Stimulated activated CD8-positive, alpha-beta memory T cell treated with anti-CD3 and anti-CD28 coated beads, Interleukin-15, amount 100 ng/mL, for 24 hours (primary cell): ENCODE results near the gene KRTAP5-3.
"Not testable (repeated sequence)": the region's sequence is repeated elsewhere in the genome, so short reads cannot be mapped to it uniquely, and the experiment has no call there.

Experiments
- DNase-seq: peaks from one replicate; pipeline ENCODE4 v3.0.0-alpha.2; 2020; ENCODE audit warnings: low read depth

The KRTAP5-3 gene

DNA sequence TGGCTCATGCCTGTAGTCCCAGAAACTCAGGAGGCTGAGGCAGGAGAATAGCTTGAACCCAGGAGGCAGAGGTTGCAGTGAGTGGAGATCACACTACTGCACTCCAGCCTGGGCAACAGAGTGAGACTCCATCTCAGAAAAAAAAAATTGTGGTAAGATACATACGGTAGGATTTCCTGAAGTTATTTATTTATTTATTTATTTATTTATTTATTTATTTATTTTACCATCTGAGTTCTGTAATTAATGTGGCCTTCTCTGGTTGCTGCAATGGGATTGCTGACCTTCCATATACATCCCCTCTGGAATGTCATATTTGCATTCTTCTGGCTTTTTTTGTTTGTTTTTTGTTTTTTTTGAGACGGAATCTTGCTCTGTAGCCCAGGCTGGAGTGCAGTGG lies 25.4 kb downstream of the KRTAP5-3 start:
- not testable (repeated sequence) for DNase-seq

DNA sequence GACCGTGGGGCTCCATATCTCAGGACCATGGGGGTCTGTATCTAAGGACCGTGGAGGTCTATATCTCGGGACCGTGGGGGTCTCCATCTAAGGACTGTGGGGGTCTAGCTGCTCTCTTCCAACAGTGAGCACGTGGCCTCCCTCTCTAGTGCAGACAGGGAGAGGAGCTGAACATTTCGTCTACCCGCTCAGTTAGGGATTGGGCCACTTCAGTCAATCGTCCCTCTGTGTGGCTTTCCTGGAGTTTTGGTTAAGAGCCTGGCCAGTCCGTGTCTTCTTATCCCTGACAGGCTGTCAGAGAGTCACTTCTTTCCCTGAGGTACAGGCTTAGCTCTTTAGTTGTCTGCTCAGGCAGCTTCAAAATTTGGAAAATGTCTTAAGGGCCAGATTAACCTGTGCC lies 26.3 kb downstream of the KRTAP5-3 start:
- DNase-seq = no peak

DNA sequence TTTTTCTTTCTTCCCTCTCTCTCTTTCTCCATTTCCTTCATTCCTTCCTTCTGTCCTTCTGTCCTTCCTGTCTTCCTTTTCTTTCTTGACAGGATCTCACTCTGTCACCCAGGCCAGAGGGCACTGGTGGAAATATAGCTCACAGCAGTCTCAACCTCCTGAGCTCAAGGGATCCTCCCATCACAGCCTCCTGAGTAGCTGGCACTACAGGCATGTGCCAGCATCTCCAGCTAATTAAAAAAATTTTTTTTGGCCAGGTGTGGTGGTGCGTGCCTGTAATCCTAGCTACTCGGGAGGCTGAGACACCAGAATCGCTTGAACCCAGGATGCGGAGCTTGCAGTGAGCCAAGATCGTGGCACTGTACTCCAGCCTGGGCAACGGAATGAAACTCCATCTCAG lies 31.4 kb downstream of the KRTAP5-3 start:
- no peak for DNase-seq

DNA sequence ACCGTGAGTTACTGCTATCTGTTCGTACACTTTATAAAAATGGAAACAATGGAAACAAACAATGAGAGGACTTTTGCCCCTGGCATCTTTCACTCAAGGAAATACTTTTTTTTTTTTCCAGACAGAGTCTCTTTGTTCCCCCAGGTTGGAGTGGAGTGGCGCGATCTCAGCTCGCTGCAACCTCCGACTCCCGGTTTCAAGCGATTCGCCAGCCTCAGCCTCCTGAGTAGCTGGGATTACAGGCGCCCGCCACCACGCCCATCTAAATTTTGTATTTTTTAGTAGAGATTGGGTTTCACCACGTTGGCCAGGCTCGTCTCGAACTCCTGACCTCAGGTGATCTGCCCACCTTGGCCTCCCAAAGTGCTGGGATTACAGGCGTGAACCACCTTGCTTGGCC lies 32.5 kb downstream of the KRTAP5-3 start:
- not testable (repeated sequence) for DNase-seq

DNA sequence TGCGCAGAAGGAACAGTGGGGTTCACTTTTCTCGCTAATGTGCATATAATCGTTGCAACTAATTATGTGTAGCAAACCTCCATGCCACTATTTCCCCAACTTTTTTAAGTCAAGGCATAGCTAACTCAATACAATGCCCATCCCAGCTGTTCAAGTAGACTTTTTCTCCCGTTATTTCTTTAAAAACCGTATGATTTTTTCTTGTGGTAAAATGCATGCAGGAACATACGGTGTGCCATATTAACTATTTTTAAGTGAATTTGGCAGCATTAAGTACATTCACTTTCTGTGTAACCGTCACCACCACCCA lies 33.4 kb downstream of the KRTAP5-3 start:
- DNase-seq = no peak

DNA sequence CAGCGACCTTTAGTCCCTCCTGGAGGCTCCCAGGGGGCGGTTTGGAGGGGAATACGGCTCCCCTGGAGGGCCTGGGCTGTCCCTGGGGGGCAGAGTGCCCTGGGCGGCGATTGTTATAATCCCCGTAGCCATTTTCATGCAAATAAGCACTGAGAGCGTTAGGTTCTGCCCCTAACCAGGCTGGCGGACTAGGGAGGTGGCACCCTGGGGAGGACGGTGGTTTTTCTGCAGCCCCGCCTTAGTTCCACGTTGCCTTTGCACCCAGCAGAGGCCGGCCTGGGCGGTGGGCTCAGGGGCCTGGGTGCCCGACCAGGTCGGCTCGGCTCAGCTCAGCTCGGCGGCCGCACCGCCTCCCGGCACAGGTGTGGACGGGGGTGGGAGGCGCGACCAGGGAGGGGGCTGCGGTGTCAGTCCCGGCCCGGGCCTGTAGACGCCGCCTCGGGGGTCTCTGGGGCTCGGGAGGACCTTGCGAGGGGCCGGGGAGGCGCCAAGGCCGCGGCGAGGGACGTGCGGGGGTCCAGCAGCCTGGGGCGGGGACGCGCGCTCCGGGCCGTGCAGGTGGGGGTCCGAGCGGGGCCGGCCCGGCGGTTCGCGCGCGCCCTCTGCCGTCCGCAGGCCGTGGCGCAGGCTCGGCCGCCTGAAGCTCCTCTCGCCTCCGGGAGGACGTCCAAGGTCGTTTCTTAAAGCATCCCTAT lies 33.9 kb downstream of the KRTAP5-3 start:
- DNase-seq = no peak

DNA sequence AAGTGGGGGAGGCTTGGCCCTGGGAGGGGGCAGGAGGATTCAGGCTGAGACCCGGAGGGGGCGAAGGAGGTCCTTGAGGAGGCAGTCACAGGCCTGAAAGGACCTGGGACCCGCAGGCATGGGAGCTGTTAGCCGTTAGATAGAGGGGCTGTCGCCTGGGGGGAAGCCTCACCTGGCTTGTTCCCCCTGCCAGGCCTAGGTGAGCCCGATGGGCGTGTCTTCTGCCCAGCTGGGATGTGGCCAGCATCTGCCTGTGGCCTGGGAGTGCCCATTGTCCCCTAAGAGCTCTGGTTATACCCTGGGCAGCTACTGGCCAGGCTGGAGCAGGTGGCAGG lies 34.4 kb downstream of the KRTAP5-3 start:
- DNase-seq = no peak

DNA sequence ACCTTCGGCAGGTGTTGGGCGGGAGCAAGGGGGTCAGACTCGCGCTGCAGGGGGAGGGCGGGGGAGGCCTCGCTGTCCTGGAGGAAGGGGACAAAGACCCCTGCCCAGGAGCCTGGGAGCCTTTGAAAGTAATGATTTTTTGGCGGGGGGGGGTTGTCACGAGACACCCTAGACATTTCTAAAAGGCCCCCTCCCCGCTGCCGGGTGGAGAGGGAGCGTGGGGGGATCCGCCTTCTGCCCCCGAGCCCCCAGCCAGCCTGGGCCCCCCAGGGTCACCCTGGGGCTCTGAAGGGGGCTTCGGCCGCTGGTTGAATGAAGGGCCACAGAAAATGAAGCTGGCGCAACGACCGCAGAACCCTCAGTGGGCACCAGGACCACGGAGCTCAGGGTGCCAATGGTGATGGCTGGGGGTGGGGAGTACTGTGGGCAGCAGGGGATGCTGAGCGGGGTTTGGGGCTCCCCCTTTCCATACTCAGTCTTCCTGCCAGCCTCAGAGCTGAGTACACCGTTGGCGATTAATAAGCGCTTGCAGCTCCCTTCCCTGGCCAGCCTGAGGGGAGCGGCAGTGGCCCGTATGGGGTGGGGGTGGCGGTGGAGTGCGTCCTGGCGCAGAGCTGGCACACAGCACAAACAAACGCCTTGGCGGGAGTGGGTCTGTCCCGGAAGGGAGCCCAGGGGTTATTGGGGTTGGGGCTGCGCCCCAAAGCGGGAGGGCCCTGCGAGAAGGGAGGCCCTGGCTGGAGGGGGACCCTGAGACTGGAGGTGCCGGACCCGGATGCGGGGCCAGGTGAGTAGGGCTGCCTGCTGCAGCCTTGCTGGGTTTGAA lies 35.0 kb downstream of the KRTAP5-3 start:
- DNase-seq = no peak

DNA sequence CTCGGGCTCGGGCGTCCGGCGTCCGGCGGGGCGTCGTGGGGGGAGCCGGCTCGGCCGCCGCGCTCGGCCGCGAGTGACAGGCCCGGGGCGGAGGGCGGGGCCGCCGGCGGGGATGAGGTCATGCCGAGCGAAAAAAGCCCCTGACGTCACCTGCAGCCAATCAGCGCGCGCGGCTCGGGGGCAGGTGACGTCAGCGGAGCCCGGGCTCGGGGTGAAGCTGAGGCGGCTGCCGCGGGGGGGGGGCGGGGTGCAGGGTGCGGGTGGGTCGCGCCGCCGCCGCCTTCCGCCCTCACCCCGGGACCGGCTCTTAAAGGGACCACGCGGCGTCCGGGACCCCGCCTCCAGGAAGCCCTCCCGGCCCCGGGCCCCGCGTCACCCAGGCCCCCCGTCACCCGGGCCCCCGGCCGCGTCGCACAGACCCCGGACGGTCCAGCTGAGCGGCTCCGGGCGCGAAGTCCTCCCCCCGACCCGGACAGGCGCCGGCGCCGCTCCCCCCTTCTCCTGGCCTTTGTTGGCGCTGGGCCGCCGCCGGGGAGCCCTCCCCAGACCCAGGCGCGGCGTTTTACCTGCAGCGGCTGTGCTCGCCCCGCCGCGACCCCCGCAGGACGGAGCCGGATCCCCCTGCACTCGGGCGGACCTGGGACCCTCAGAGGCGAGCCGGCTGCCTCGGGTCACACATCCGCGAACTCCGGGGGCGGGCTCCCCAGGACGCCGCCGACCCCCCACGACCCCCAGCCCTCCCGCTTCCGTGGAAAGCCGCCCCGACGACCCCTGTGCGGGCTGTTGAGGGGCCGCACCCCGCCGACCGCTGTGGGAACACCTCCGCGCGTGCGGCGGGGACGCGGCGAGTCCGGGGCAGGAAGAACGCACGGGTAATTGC lies 35.8 kb downstream of the KRTAP5-3 start, which contains the start of gene DUSP8:
DUSP8 (minus strand) TSS at position 75 of the 880 bp plus-strand sequence. CDS start 6,445 bp downstream, outside the sequence.
- peak; percentile 81 for DNase-seq

DNA sequence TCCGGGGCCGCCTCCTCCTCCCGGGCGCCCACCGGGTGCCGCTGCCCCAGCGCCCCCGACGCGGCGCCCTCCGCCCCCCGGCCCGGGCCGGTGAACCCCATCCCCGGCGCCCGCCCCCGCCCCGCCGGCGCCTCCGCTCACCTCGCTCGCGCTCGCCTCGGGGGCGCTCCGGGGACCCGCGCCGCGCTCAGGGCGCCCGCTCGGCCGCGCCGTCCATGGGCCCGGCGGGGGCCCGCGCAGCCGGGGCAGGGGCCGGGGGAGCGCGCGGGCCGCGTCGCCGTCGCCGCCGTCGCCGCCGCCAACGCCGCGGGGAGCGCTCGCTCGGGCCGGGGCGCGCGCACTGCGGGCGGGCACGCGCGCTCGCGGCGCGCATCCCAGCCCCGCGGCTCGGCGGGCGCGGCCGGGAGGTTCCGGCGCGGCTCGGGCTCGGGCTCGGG lies 36.5 kb downstream of the KRTAP5-3 start:
- DNase-seq = no peak

DNA sequence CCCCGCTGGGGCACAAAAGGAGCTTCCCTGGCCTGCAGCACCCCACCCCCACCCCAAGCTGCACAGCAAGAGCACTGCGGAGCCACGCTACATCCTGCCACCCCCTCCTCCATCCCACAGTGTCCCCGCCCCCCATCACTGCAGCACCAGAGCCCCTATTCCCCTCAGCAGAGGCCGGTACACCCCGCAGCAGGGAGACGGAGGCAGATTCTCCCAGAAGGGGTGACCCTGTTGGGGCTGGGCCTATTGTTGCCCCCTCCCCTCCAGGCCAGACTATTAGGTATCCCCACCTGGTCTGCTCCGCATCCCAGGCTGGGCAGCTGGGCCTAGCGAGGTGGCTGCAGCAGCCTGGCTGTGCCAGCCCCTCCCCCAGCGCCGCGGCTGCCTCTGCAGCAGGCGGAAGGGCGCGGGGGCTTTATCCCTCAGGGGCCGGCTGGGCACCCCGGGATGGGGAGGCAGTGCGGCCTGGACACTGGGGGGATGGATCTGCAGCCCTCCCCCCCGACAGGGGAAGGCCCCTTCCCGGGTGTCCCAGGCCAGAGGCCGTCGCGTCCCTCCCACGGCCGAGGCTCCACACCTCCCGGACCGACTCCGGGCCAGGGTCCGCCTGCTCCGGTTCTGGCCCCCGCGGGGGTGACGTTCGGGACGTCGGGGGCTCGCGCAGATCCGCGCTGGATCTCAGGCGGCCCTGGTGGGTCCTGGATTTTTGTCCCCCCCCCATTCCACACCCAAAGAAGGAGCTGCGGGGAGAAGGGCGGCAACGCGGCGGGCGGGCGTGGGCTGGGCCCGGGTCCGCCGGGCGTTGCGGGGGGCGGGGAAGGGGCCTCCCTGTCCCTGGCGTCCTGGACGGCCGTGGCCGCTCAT lies 37.1 kb downstream of the KRTAP5-3 start:
- DNase-seq = no peak

DNA sequence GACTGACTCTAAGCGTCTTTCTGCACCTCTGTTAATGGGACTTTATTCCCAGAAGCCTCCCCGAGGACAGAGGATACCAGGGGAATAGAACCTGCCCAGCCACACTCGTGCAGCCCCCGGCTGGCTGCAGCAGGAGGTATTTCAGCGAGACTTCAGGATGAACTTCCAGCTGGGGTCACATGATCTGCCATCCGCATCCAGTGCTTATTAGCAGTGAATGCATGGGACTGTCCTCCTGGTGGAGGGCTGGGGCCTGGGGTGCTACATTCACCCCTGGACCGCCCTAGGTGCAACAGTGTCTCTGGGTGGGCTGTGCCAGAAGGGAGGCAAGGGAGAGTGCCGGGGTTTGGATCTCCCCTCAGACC lies 37.8 kb downstream of the KRTAP5-3 start:
- no peak for DNase-seq

DNA sequence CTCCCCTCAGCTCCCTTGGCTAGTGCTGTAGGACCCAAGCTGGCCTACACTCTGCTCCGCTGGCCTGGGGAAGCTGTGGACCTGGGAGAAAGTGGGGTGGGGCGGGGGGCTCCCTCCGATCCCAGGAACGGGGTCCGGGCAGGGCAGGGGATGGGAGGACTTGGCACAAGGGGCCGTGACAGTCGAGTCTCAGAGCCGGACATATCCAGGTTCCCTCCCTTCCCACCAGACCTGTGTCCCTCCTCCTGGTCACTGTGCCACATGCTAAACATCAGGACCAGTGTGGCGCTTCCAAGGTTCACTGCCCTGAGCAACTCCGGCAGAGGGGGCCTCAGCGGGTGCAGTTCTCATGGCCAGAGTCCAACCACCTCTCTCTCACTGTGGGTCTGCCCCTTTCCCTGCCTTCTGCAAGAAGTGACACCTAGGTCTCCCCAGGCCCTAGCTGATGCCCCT lies 38.2 kb downstream of the KRTAP5-3 start:
- no peak for DNase-seq

DNA sequence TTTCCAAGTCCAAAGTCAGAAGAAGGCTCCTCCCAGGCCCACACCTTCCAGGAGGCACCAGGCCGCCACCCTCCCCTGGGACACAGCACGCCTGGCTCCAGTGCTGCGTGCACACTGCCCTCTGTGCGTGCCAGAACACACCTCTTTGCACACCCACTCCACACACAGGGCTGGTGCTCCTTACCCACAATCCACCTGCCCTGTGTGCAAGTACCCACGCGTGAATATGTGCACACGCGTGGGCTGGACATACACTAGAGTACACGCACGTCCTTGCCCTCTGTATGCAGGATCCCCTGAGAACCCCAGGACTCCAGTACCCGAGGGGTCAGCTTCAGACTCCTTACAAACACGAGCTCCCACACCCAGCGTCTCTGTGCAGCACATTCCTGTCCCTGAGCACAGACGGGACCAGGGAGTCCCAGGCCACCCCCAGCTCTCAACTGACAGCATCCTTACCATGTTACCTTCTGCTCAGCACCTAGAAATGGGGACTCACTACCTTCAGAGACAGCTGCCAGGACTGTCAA lies 38.9 kb downstream of the KRTAP5-3 start:
- DNase-seq = no peak

DNA sequence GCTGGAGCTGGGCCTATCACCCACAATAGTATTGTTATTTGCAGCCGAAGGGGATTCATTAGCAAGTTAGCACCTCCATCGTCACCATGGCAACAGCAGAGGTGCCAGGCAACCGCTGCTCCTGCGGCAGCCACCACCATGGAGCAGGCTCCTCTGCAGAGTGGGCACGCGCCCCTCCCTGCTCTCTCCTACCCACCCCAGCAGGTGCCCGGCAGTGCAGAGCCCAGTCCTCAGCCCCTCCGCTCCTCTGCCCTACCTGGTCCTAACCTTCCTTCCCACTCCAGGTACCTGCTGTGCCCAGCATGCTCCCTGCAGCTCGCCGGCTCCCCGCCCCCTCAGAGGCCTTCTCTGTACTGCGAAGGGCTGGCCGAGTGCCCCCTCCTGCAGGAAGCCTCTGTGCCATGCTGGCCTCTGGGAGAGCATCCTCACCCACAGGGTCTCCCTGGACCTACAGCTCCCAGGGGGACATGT lies 39.8 kb downstream of the KRTAP5-3 start:
- no peak for DNase-seq

DNA sequence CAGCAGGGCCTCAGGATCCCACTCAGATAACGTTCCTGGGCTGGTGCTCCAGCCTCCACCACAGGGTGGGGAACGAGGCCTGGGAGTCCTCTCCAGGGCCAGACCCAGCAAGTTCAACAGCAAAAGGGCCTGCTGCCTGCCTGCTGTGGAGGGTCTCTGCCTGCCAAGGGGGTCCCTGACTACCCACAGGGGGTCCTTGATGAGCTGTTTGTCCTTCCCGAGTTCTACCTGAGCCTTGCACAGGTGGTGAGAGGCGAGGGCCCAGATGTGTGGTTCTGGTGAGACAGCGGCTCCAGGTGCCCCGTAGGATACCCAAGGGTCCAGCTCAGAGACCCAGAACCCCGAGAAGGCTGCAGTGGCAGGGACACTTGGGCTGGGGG lies 40.6 kb downstream of the KRTAP5-3 start:
- DNase-seq = no peak

DNA sequence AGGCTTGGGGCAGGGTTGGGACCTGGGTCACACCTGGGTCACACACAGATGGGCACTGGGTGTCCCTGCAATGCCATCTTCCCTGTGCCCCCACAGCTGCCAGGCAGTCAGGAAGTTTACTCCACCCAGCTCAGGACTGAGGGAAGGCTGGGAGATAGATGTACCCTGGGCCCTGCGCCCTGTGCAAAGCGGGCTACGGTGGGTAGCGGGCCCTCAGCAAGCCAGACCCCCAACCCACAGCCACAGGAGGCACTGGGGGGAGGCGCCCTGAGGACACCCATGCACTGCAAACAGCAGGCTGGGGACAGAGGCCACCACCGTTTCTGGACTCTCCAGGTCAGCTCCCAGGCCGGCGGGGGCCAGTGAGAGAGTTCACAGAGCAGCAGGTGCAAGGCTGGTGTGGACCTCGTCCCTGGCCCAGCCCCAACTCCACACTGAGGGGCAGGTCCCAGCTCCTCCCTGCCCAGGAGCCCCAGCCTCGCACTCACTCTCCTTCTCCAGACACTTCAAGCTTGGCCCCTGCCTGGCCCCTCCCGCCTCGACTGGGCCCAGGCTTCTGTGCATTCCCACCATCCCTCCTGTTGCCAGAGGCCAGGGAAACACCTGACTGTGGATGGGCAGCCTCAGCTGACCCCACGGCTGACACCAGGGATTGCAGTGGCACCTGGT lies 41.1 kb downstream of the KRTAP5-3 start:
- DNase-seq = no peak

DNA sequence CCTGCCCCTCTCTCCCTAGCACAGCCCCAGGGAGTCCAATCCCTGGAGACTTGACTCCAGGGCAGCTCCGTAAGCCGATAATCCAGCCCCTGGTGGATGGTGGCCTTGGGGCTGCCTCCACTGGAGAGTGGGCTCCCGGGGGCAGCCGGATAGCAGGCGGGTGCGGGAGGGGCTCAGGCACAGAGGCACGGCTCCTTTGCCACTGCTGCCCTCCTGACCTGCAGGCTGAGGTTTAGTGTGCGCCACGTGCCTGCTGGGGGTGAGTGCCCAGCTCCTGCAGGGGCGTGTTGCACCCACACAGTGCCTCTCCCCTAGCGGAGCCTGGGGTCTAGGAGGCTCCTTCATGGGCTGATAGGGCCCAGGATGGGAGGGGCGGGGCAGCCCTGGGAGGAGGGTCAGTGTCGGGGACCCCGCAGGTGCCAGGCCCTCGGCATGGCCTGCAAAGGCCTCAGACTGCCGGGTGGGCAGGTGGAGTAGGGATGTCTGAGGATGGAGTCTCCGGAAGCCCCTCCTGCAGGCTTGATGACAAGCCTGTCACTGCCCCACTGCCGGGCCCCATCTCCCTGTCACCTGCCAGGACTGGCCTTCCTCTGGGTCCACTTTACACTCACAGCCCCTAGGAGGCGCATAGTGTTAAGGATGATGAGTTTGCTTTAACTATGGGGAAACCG lies 41.7 kb downstream of the KRTAP5-3 start:
- DNase-seq = no peak

DNA sequence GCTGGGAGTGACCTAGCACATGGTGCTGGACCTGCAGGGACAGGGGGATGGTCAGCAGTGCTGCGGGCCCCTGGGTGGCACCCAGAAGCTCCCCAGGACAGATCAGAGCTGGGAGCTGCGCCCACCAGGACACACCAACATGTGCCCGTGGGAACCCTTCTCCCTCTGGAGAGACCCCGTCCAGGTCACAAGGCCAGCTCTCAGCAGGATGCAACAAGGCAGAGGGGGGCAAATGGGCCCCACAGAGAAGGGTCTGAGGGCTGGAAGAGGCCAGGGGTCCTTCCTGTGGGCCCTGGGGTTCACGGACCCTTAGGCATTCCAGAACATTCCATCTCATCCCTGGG lies 42.4 kb downstream of the KRTAP5-3 start:
- no peak for DNase-seq

DNA sequence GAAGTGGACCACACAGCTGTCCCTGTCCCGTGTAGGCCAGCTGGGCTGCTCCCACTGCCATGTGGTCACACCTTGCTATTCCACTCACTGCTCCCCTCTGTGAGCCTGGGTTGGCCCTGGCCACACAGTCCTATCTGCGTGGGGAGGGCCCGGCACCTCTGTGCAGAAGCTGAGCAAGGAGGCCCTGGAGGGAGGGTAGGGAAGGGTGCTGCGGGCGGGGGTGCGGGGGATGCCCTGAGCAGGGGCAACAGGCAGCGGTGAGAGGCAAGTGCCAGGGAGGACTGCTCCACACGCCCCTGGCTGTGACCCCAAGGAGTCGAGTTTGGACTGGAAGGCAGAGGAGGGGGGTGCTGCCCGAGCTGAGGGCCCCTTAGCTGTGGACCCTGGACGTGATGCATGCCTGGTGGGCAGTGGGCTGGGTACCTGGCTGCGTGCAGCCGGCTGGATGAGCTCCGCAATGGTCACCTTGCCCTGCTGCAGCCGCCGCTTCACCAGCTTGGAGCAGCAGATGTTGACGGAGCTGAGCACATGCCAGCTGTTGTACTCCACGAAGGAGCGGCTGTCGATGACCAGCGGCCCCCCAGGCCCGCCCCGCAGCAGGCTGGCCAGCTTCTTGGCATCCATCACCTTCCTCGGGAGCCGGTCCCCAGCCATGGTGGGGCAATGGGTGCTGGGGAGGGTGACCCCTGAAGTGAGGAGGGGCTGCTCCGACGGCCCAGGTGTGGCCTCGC lies 42.9 kb downstream of the KRTAP5-3 start:
- no peak for DNase-seq
